Measurements from ENCODE around the gene LINGO1. TPM values are rescaled to one million over a fixed set of nuclear protein-coding genes. Genes with fewer than 3 reads are reported as not detected.
A peak's percentile ranks its signal among the peaks of the same experiment; 100 is the strongest.

The LINGO1 gene
- total RNA-seq, 6 experiments from 2014 or later, result 0.09 to 0.11 TPM; not detected in 4

DNA sequence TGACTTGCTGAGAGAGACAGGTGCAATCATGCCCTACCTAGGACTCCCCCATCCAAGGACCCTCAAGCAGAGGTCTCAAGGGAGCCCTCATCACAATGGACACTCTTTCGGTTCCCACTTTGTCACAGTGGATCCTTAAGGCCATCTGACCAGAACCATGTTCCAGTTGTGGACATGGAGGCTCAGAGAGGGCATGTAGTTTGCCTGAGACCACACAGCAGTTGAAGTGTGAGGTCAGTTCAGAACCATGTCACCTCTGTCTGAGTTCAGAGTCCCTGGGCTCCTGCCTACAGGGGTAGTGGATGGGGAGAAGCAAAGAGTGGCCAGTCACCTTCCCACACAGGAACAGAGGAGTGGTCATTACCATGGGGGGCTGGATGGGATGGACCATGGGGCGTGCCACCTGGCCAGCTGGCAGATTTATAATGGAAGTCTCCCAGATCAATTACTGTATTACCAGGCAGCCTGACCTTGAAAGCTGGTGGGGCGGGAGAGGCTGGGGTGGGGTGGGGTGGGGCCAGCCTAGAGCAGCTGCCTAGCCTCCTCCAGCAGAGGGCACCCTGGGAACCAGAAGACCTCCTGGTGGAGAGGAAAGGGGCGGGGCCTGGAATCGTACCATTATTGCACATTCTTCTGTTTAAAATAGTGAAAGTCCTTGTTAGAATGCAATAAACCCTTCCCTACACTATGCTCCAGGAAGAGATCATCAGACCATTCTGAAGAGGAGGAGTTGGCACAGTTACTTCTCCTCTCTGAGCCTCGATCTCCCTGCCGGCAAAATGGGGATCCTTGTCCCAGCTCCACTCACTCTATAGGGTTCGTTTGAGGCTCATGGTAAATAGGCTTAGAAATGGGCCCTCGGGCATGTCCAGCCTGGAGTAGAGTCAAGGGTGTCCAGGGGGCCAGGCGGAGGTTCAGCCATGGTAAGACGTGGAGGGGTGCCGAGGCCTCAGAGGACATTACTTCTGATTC lies 26.9 kb upstream of the LINGO1 start:
- no peaks in the 10 kb centered on the region for H3K36me3 Mint-ChIP-seq (ENCODE audit: low read depth)
- no peak overlapping the region for H3K27ac Mint-ChIP-seq
- no peak overlapping the region for H3K4me3 Mint-ChIP-seq
- H3K9me3 Mint-ChIP-seq, result no peaks in the 10 kb centered on the region
- TF ChIP-seq, protein P1, sequence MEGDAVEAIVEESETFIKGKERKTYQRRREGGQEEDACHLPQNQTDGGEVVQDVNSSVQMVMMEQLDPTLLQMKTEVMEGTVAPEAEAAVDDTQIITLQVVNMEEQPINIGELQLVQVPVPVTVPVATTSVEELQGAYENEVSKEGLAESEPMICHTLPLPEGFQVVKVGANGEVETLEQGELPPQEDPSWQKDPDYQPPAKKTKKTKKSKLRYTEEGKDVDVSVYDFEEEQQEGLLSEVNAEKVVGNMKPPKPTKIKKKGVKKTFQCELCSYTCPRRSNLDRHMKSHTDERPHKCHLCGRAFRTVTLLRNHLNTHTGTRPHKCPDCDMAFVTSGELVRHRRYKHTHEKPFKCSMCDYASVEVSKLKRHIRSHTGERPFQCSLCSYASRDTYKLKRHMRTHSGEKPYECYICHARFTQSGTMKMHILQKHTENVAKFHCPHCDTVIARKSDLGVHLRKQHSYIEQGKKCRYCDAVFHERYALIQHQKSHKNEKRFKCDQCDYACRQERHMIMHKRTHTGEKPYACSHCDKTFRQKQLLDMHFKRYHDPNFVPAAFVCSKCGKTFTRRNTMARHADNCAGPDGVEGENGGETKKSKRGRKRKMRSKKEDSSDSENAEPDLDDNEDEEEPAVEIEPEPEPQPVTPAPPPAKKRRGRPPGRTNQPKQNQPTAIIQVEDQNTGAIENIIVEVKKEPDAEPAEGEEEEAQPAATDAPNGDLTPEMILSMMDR (IDR thresholded peaks at IDR 0.05), result peak; percentile 76
- peaks cover 67% of the 10 kb centered on the region for H3K27me3 Mint-ChIP-seq (ENCODE audit: insufficient read depth)
- DNase-seq, result peak; percentile 48
- no peaks in the 10 kb centered on the region for H3K4me1 Mint-ChIP-seq (ENCODE audit: low read depth)

GRCh38 chr15:77658304-77658703 lies 25.6 kb upstream of the LINGO1 start:
- no peaks in the 10 kb centered on the region for H3K4me1 Mint-ChIP-seq (ENCODE audit: low read depth)

GRCh38 chr15:77657634-77658238 lies 25.0 kb upstream of the LINGO1 start:
- Mint-ChIP-seq H3K4me3 (no peak overlapping the region), H3K4me1 (ENCODE audit: low read depth) (no peaks in the 10 kb centered on the region), H3K36me3 (ENCODE audit: low read depth) (no peaks in the 10 kb centered on the region), H3K27me3 (ENCODE audit: insufficient read depth) (peaks cover 77% of the 10 kb centered on the region), H3K9me3 (peaks cover 5% of the 10 kb centered on the region; the same call in 1 of the 2 replicates), H3K27ac (no peak overlapping the region)
- no peak for DNase-seq
- TF ChIP-seq, protein P1 (IDR thresholded peaks at IDR 0.05), result no peak

More at GRCh38 chr15:77658304-77658703, 25.6 kb upstream of the LINGO1 start:
- TF ChIP-seq, protein P1 (IDR thresholded peaks at IDR 0.05), result no peak
- Mint-ChIP-seq H3K27me3 (ENCODE audit: insufficient read depth) (peaks cover 74% of the 10 kb centered on the region), H3K9me3 (peaks cover 5% of the 10 kb centered on the region; the same call in 1 of the 2 replicates), H3K36me3 (ENCODE audit: low read depth) (no peaks in the 10 kb centered on the region), H3K4me3 (no peak overlapping the region), H3K27ac (no peak overlapping the region)
- DNase-seq, result no peak

- H3K36me3 Mint-ChIP-seq (ENCODE audit: low read depth), result no peaks in the 10 kb centered on the region
- peaks cover 5% of the 10 kb centered on the region; the same call in 1 of the 2 replicates for H3K9me3 Mint-ChIP-seq
- DNase-seq, result no peak
- H3K27ac Mint-ChIP-seq, result no peak overlapping the region
- H3K4me3 Mint-ChIP-seq, result no peak overlapping the region
- H3K27me3 Mint-ChIP-seq (ENCODE audit: insufficient read depth), result peaks cover 84% of the 10 kb centered on the region
- H3K4me1 Mint-ChIP-seq (ENCODE audit: low read depth), result no peaks in the 10 kb centered on the region
- TF ChIP-seq, protein P1 (IDR thresholded peaks at IDR 0.05), result no peak
Measured at GRCh38 chr15:77656294-77656693, 23.6 kb upstream of the LINGO1 start.

DNA sequence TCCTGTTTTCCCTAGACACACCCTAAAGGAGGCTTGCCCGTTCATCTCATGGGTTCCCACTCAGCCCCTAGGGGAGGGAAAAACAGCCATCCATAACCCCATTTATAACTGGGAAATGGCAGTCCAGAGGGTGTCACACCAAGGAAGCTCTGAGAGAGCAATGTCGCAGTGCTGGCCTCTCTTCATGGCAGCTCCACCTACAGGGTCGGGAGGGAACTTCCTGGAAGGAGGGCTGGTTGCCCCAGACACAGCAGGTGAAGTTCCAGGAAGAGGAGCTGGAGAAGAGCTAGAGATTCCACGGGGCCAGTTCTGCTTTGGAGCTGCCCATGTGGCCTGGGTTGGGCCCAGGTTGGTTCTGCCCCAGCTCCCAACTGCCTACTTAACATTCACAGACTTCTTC lies 22.3 kb upstream of the LINGO1 start:
- no peak for DNase-seq
- H3K4me1 Mint-ChIP-seq (ENCODE audit: low read depth), result no peaks in the 10 kb centered on the region
- no peaks in the 10 kb centered on the region for H3K36me3 Mint-ChIP-seq (ENCODE audit: low read depth)
- no peak overlapping the region for H3K27ac Mint-ChIP-seq
- peaks cover 86% of the 10 kb centered on the region for H3K27me3 Mint-ChIP-seq (ENCODE audit: insufficient read depth)
- peaks cover 5% of the 10 kb centered on the region; the same call in 1 of the 2 replicates for H3K9me3 Mint-ChIP-seq
- TF ChIP-seq, protein P1 (IDR thresholded peaks at IDR 0.05), result peak; percentile 62
- no peak overlapping the region for H3K4me3 Mint-ChIP-seq
